ENCODE results near the gene BAIAP2L1.
A peak's percentile ranks its signal among the peaks of the same experiment; 100 is the strongest.
"Not testable (repeated sequence)": the region's sequence is repeated elsewhere in the genome, so short reads cannot be mapped to it uniquely, and the experiment has no call there.

BAIAP2L1 gene

DNA sequence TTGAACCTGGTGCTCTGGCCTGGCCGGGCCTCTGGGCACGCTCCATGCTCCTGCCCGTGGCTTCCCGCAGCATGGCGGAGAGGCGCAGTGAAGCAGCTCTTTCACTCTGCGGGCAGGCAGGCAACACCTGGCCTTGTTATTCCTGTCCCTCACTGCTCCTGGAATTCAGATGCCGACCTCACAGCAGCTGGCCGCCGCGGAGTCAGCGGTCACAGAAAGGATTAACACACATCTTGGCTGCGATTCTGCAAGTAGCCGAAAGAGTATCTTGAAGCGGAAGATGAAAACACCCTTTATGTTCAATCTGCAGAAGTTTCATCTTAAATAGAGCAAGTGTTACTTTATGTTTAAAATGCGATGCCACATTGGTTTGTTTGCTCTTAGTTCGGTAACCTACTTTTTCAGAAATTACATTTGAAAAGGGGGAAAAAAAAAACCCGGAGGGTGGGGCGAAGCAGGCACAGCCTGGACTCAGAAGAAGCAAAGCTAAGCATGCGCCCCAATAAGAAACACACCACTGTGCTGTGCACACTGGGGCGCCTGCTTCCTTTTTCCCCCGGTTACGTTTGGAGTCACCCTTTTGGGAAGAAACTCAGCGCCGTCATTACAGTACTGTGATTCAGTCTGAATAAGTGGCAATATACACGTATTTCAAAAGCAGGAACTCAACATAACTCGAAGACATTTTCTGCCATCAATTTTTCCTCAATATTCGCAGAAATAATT is 77.1 kb downstream of the BAIAP2L1 start:
- TF ChIP-seq, protein P1, sequence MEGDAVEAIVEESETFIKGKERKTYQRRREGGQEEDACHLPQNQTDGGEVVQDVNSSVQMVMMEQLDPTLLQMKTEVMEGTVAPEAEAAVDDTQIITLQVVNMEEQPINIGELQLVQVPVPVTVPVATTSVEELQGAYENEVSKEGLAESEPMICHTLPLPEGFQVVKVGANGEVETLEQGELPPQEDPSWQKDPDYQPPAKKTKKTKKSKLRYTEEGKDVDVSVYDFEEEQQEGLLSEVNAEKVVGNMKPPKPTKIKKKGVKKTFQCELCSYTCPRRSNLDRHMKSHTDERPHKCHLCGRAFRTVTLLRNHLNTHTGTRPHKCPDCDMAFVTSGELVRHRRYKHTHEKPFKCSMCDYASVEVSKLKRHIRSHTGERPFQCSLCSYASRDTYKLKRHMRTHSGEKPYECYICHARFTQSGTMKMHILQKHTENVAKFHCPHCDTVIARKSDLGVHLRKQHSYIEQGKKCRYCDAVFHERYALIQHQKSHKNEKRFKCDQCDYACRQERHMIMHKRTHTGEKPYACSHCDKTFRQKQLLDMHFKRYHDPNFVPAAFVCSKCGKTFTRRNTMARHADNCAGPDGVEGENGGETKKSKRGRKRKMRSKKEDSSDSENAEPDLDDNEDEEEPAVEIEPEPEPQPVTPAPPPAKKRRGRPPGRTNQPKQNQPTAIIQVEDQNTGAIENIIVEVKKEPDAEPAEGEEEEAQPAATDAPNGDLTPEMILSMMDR (IDR thresholded peaks at IDR 0.05; ENCODE audit: extremely low read depth, missing control alignments) = no peak
- DNase-seq (ENCODE audit: low spot score) = no peak

DNA sequence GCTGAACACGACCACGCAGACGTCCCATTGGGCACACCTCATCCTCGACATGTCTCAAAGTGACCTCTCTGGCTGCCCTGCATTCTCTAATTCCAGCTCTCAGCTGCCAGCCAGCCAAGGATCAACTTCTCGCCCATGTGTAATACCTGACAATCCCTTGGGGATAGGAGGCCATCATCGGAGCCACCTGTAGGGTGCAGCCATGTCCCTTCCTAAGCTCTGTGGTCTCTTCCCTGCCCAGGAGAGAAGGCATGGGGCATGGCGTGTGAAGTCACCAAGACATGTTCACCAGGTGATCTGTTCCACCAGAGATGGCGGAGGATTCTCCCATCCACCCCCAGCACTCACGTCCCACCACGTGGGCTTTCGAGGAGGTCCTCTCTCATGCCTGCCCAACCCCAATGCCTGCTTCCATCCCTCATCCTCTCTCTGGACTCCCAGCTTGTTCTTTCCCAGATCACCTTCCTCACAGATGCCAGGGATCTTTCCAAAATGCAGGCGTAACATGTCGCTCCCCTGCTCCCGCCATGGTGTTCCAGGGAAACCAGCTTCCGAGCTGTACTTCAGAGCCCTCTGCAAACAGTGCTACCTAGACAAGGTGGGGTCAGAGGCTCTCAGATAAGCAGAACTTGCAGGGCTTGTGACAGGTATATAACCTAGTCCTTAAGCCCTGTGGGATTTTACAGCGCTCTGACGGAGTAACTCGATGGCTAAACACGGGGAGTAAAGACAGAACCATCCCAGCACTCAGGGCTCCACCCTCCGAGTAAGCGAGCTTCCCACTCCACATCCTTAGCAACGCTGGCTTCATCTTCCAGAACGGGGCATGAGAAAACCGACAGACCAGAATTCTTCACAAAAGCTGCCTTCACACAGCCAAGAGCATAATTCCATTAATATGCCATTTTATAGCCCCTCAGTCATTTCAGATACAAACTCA is 78.3 kb downstream of the BAIAP2L1 start:
- TF ChIP-seq, protein P1 (IDR thresholded peaks at IDR 0.05; ENCODE audit: extremely low read depth, missing control alignments) = no peak
- no peak for DNase-seq (ENCODE audit: low spot score)

DNA sequence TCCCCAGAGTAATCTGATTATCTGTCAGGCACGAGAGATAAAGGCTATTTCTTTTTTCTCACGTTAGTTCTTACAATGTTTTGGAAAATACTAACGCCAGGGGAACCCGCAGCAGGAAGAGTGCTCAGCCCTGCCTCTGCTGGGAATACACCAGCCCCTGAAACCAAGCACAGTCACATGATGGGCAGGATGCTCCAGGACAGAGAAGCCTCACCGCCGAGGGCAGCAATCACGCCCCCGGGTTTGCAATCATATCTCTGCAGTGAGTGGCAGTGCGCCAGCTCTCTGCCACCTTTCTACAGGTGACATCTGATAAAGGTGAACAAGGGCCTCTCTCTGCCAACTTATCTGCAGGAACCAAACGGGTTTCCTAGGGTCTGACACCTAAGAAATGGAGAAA is 79.6 kb downstream of the BAIAP2L1 start:
- DNase-seq (ENCODE audit: low spot score) = no peak
- TF ChIP-seq, protein P1 (IDR thresholded peaks at IDR 0.05; ENCODE audit: extremely low read depth, missing control alignments) = no peak

DNA sequence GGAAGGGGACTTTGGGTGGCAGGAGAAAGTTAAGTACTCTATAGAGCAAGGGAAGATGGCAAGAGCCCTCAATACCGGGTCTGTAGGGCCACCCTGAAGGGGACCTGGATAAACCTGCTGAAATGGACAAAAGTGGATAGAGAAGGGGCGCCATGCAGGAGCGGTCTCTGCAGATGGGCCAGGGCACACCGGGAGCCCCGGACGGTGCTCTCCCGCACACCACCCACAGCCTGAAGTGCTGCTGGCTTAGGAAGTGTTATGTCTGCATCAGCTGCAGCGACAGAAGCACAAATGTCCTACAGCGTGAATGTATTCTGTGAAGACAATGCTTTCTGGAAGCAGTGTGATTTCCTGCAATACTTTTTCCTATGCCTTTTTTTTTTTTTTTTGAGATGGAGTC is 81.7 kb downstream of the BAIAP2L1 start:
- DNase-seq (ENCODE audit: low spot score) = no peak
- TF ChIP-seq, protein P1 (IDR thresholded peaks at IDR 0.05; ENCODE audit: extremely low read depth, missing control alignments) = no peak

DNA sequence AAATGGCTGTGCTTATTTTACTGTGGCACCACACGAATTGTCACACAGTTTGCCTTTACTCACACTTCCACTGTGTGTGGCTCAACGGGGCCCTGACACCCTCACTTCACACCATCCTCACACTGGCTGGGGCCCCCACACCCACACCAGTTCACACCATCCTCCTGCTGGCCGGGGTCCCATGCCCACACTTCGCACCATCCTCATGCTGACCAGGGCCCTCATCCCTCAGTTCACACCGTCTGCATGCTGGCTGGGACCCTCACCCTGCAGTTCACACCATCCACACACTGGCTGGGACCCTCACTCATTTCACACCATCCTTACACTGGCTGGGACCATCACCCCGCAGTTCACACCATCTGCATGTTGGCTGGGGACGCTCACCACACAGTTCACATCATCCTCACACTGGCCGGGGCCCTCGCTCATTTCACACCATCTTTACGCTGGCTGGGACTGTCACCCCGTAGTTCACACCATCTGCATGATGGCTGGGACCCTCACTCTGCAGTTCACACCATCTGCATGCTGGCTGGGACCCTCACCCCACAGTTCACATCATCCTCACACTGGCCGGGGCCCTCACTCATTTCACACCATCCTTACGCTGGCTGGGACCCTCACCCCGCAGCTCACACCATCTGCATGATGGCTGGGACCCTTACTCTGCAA is 83.4 kb downstream of the BAIAP2L1 start:
- no peak for DNase-seq (ENCODE audit: low spot score)
- TF ChIP-seq, protein P1 (IDR thresholded peaks at IDR 0.05; ENCODE audit: extremely low read depth, missing control alignments) = no peak

DNA sequence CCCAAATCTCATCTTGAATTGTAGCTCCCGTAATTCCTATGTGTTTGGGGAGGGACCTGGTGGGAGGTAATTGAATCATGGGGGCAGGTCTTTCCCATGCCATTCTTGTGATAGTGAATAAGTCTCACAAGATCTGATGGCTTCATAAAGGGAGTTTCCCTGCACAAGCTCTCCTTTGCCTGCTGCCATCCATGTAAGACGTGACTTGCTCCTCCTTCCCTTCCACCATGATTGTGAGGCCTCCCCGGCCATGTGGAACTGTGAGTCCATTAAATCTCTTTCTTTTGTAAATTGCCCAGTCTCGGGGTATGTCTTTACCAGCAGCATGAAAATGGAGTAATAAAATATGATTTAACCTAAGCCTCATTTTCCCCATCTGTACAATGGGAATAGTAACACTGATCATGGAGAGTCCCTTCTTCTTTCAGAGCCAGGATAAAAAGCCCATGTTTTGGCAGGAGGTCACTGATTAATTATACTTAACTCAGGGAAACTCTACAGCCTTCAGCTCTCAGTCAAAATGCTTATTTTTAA is 84.8 kb downstream of the BAIAP2L1 start:
- DNase-seq (ENCODE audit: low spot score) = not testable (repeated sequence)

DNA sequence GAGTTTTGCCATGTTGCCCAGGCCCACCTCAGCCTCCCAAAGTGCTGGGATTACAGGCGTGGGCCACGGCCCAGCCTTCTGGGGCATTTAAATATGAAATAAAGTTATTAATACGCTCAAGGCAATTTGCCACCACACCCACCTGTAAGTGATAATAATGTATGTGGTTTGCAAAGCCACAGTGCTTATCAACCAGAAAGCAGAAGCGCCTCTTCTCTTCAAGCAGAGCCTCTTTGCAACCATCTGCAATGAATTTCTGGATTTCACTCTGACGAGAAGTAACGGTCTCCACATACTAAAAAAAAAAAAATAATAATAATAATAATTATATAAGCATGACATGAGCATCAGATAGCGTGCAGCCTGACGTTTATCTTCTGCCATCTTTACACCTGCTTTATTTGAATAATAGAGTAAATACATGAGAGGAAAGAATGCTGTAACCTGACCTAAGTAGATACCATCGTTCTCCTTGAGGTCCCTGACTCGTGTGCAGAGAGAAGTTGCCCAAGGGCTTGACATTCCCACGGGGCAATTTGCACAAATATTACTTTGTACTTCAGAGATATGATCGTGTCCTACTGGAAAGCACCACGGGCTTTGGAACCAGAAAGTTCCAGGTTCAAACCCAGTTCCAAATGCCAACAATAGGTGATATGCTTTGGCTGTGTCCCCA is 85.4 kb downstream of the BAIAP2L1 start:
- TF ChIP-seq, protein P1 (IDR thresholded peaks at IDR 0.05; ENCODE audit: extremely low read depth, missing control alignments) = no peak

More for the DNA sequence above, 85.4 kb downstream of the BAIAP2L1 start:
- DNase-seq (ENCODE audit: low spot score) = peak; percentile 59

Data from GM20000 (cell line).